Fibroblast of the aortic adventitia (primary cell): Measurements from ENCODE around the gene PIGR. TPM values are rescaled to one million over a fixed set of nuclear protein-coding genes. Genes with fewer than 3 reads are reported as not detected.
A peak's percentile ranks its signal among the peaks of the same experiment; 100 is the strongest.

ENCODE experiments used
- DNase-seq: peaks from one replicate; pipeline ENCODE4 v3.0.0-alpha.2; 2010; ENCODE audit warnings: low read depth
- H3K4me3 ChIP-seq: 2 replicates; pipeline ENCODE4 v1.5.1; 2011; ENCODE audit warnings: low read depth, mild to moderate bottlenecking, control low read depth, low read length, moderate library complexity
- total RNA-seq: library from RNA; depleted of rRNA; stranded (reverse); fragments of >200 nt; gene quantifications from 2 replicates; pipeline ENCODE4 v1.2.3, GENCODE V29; 2012; ENCODE audit warnings: low replicate concordance
- TF ChIP-seq, protein P1 (sequence below): IDR thresholded peaks from 2 replicates; pipeline ENCODE4 v1.5.1; 2011; ENCODE audit warnings: mild to moderate bottlenecking, low read length, control low read depth, inconsistent platforms; ENCODE audit not compliant: insufficient read depth

Gene PIGR
- total RNA-seq, 1 donor: not detected

DNA sequence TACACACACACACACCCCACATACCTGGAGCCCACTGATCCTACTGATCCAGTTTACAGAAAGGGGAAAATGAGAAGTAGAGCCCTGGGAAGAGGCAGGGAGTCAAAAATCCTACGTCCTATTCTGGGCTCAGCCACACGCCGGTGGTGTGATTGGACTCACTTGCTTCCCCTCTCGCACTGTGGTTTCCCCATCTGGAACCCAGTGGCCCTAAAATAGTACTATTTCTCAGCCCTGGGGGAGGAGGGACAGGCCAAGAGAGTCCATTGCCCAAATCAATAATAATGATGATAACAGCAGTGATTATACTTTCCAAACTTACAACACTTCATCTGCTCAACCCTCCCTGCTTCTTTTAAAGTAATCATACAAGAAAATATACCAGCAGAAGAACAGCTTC lies 2.9 kb upstream of the PIGR start:
- no peak for DNase-seq
- no peak overlapping the region for H3K4me3 ChIP-seq
- TF ChIP-seq, protein P1, sequence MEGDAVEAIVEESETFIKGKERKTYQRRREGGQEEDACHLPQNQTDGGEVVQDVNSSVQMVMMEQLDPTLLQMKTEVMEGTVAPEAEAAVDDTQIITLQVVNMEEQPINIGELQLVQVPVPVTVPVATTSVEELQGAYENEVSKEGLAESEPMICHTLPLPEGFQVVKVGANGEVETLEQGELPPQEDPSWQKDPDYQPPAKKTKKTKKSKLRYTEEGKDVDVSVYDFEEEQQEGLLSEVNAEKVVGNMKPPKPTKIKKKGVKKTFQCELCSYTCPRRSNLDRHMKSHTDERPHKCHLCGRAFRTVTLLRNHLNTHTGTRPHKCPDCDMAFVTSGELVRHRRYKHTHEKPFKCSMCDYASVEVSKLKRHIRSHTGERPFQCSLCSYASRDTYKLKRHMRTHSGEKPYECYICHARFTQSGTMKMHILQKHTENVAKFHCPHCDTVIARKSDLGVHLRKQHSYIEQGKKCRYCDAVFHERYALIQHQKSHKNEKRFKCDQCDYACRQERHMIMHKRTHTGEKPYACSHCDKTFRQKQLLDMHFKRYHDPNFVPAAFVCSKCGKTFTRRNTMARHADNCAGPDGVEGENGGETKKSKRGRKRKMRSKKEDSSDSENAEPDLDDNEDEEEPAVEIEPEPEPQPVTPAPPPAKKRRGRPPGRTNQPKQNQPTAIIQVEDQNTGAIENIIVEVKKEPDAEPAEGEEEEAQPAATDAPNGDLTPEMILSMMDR: no peak

- TF ChIP-seq, protein P1: no peak
These were observed 989 bp upstream of the PIGR start for GRCh38 chr1:206947255-206947654.

GRCh38 chr1:206945779-206946178 lies 487 bp downstream of the PIGR start:
- no peak overlapping the region for H3K4me3 ChIP-seq
- TF ChIP-seq, protein P1: no peak
- no peak for DNase-seq

More at GRCh38 chr1:206947255-206947654, 989 bp upstream of the PIGR start:
- H3K4me3 ChIP-seq: no peak overlapping the region
- DNase-seq: no peak

DNA sequence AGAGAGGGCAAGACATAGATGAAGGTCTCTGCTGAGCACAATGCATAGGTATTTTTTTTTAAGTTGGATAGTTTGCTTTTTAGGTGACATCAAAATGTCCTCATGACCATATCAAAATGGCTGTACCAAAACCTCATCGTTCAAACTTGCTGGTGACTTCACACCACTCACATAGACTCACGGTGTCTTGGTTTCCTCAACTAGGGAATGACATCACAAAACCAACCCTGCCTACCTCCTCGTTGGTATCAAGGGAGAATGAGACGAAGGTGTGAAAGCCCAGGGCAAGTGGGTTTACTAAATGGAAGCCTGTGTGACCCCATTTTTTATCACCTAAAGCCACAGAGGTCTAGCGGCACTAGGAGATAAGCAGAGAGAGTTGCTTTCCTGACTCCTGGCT lies 1.6 kb downstream of the PIGR start:
- TF ChIP-seq, protein P1: no peak
- H3K4me3 ChIP-seq: no peak overlapping the region
- DNase-seq: no peak

DNA sequence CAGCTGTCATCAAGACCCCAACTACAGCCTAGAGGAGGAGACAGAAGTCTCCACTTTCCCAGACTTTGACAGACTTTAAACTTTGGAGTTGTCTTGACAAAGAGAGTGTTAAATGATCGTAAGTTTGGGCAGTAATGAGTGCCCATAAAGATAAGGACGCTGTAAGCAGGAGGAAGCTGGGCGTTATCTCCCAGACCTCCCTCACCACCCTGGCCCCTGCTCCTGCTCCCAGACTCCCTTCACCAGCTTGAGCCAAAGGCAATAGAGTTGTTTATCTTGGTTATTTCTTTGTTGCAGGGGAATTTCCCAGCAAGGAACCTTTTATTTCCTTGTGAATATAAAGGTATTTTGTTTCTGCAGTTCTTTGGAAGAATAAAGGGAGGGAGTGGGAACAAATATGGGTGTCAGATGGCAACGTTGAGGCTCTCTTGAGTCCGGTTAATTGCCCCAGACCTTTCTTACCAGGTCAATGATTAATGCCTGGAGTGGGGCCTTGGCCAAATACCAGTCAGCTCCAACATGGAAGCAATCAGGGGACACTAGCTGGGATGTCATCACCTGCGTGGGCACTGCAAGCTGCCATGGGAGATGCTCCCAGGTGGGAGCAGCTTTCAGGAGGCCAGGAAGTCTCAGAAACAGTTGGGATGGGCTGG lies 4.4 kb downstream of the PIGR start:
- TF ChIP-seq, protein P1: no peak
- no peak for DNase-seq
- no peak overlapping the region for H3K4me3 ChIP-seq

GRCh38 chr1:206940588-206940936 lies 5.7 kb downstream of the PIGR start:
- DNase-seq: peak; percentile 7
- H3K4me3 ChIP-seq: no peak overlapping the region

More at GRCh38 chr1:206940588-206940936, 5.7 kb downstream of the PIGR start:
- TF ChIP-seq, protein P1: no peak
